HG02970 (cell line): ENCODE measurements around the gene CFAP298.

Experiments used
- ATAC-seq: cut with Tn5 transposase; IDR thresholded peaks from one replicate; pipeline ENCODE4 v1.9.1; 2021; ENCODE audit warnings: mild to moderate bottlenecking, moderate library complexity, moderate number of reproducible peaks; ENCODE audit not compliant: unreplicated experiment, low FRiP score

CFAP298 gene

DNA sequence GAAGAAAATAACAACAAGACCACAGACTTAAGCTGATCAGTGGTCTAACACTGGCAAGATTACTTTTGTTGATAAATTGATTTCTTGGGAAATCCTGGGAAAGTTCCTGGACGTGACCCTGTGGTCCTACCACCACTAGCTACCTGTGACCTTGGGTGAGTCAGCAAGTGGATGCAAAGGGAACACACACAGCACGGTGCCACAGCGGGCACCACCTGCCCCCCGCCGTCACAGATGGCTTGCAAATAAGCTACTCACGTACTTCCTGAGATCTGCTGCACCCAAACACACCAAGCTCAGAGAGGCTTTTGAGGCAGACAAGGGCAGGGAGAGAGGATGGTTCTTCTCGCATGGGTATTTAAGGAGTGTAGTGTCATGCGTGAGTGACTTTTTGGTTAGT is 12.7 kb downstream of the CFAP298 start:
- no peak for ATAC-seq

DNA sequence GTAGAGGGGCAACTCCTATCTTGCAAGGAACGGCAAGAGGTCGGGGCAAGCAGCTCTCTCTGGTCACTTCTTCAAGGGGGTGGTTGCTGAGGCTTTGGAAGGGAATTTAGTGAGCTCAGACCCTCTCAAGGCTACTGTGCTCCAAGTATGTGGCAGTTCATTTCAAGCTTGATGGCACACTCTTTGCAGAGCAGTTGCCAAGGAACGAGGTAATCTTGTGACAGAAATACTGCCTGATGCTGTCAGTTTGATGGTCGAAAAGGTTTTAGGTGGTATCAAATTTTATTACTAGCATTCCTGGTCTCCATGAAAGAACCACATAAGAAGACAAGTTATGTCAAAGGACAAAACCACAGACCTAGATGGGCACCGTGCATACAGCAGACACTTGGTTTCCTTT is 13.1 kb downstream of the CFAP298 start:
- no peak for ATAC-seq

DNA sequence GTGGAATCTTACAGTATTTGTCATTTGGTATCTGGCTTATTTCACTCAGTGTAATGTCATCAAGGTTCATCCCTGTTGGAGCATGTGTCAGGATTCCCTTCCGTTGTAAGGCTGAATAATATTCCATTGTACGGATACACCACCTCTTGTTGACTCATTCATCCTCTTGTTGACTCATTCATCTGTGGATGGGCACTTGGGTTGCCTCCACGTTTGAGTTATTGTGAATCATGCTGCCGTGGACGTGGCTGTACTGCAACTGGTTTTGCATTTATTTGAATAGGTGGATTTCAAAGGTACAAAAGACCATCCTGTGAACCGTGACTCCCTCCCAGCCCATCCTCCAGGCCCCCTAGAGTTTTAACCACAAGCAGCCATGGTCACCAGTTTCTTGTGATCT is 15.0 kb downstream of the CFAP298 start:
- no peak for ATAC-seq

DNA sequence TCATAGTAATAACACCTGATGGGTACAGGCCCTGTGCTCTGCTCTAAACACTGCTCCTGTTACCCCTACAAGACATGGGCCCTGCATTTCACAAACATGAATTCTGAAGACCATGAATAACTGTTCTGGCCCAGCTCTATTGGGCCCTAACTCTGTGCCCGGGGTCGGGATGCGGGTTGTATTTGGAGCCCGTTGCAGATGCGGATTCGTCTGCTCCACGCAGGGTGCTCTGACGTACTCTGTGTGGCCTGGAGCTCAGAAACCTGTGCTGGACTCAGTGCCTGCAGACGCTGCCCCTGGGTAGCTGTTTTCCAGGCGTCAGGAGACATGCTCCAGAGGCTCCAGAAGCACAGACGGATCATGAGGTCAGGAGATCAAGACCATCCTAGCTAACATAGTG is 16.7 kb downstream of the CFAP298 start:
- no peak for ATAC-seq

DNA sequence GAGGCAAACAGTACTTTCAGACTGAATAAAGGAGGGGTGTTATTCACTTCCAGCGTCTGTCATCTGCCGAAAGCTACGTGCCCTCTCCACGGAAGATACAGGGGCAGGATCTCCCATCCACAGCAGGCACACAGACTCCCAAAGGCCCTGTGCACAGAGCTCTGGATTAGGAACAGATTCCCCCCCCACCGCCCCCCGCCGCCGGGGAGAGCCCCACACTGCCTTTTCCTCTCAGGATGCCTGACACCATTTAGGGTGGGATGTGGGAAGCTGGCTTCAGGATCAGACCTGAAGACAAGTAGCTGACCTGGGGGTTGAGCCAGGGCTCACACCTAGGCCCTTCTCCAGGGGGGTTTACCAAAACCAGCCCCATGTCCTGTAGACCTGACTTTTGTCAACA is 18.5 kb downstream of the CFAP298 start:
- ATAC-seq = no peak

DNA sequence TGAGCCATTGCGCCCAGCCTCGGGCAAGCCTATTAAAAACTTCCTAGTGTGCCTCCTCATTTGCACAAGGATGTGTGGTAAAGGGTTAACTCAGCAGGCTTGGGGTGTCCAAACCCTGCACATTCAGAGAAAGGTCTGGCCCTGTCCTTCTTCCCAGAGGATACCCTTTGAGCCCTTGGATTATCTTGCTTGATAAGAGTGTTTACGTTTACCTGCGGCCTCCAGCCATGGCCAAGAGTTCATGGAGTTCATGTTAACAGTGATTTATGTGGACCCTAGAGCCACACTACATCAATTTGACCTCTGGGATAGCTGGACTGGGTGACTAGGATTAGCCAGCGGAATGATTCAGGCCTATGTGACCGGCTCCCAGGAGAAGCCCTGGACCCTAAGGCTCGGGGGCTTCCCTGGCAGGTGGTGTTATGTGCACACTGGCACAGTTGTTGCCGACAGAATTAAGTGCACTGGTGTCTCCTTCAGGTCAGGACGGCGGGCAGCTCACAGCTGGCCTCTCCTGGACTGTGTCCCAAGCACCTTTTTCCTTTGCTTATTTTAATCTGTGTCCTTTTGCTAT is 19.2 kb downstream of the CFAP298 start:
- no peak for ATAC-seq

DNA sequence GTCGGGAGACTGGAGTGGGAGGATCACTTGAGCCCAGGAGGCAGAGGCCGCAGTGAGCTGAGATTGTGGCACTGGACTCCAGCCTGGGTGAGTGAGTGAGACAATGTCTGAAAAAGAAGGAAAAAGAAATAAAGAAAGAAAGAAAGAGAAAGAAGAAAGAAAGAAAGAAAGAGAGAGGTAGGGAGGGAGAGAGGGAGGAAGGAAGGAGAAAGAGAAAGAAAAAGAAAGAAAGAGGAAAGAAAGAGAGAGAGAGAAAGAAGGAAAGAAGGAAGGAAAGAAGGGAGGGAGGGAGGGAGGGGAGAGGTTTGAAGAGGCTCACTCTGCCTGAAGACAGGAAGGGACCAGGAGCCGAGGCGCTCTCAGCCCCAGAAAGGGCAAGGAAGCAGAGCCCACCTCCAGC is 22.0 kb downstream of the CFAP298 start:
- no peak for ATAC-seq

DNA sequence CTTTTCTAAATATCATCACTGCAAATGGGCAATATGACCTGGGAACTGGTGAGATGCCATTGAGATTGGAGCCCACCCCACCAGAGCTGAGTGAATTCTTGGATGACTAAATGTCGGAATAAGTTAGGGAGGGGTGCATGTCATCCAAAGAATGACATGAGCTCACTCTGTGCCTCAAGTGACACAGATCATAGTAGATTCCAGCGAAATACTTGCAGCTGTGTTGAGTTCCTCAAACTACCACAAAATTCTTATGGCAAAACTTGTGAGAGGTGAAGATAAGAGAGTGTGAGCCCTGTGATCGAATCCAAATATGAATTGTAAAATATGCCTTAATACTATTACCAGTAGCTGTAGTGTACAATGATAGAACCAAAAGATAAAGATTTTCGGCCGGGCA is 24.5 kb downstream of the CFAP298 start:
- no peak for ATAC-seq

DNA sequence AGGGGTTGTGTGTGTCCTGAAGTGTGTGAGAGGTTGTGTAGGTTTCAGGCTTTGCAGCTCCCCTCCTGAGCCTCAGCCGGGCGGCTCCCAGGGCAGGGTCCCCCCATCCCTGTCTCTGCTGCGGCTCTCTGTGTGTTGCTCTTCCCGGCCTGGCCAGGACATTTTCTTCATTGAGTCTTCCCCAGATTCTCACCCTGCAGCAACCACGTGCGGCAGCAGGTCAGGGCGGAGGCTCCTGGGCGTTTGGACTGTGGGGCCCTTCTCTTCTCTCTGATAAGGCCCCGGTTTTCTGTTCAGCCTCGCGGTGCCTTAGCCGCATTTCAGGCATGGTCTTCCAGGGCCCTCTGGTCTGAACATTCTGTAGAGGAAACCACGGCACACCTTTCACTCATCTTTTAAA is 25.1 kb downstream of the CFAP298 start:
- ATAC-seq = no peak

DNA sequence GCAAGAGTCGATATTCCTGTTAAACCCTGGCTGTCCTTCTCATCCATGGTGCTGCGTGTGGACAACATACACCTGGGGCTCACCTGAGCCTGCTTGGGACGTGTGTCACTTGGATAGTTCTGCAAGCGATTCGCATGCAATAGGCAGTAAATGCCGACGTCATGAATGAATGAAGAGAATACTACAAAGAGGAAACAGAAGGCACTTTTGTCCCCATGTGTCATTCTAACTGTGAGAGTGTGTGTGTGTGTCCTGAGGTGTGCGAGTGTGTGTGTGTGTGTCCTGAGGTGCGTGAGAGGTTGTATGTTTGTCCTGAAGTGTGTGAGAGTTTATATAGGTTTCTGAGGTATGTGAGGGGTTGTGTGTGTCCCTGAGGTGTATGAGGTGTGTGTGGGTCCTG is 26.2 kb downstream of the CFAP298 start:
- no peak for ATAC-seq

DNA sequence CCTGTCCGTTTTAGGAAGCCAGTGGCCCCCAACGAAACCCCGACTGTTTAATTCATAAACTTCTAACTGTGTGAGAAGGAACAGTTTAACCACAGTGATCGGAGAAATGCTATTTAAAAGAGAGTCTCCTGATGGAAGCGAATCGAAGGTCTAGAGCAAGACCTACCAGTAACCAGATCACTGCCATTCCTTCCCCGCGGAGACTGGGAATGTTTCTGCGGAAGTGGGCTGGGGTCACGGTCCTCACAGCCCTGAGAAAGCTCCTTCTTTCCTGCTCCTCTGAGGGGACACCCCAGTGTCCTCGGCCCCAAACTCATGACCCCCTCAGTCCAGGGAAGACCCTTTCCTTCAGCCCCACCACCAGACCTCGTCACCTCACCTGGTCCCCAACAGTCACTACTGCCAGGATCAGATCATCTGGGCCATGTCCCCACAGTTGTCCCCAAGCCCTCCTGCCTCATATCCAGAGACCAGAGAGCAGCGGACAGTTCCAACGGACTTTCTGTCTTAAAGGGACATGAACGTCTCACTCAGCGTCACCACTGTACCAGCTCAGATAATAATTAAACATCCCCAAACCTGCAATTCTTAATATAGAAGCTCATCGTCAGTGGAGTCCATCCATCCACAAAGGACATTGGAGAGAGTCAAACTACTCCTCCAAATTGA is 27.0 kb downstream of the CFAP298 start, which contains the start of gene TCP10L:
TSS of gene TCP10L (minus strand) at position 482 of the 669 bp plus-strand sequence. CDS start 1,219 bp downstream, outside the sequence.
- ATAC-seq = no peak

DNA sequence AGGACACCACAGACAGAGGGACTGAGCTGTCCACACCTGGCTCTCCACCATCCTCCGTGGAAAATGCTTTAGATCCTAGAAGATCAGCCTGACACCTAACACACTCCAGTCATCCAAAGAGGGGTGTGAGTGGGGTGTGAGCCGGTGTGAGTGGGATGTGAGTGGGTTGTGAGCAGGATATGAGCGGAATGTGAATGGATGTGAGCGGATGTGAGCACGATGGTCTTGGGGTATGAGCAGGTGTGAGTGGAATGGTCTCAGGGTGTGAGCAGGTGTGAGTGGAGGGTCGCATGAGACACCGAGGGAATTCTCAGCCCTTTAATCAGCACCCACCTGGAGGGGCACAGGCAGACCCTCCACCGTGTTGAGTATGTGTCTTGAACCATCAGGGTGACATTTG is 27.7 kb downstream of the CFAP298 start:
- ATAC-seq = no peak

DNA sequence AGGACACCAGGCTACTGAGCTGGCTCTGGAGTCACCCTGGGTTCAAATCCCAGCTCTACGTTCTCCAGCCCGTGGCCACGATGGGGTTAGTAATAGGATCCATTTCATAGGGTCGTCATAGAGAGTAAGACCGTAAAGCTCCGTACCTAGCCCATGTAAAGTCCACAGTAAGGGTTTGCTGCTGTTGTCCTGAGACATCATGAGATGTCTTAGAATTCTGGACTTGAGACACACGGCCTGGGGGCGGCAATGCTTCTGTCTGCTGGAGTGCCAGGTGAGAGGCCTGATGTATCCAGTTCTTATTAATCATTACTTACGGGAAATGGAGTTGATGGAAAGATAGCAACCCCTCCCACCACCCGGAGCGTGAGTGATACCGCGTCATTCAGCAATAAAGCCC is 30.4 kb downstream of the CFAP298 start:
- ATAC-seq = no peak

DNA sequence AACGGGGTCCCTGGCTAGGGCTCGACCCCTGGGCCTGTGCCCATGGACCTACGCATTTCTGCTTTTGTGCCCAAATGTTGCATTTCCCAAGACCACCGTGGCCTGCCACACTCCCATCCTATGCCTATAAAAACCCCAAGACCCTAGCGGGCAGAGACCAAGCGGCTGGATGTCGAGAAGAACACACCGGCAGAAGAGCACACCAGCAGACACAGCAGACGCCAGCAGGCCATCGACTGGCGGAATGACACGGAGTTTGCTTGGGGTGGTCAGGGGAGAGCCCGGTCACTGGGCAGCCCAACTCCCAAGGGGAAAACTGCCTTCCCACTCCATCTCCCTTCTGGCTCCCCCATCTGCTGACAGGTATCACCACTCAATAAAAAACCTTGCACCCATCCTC is 31.2 kb downstream of the CFAP298 start:
- no peak for ATAC-seq

DNA sequence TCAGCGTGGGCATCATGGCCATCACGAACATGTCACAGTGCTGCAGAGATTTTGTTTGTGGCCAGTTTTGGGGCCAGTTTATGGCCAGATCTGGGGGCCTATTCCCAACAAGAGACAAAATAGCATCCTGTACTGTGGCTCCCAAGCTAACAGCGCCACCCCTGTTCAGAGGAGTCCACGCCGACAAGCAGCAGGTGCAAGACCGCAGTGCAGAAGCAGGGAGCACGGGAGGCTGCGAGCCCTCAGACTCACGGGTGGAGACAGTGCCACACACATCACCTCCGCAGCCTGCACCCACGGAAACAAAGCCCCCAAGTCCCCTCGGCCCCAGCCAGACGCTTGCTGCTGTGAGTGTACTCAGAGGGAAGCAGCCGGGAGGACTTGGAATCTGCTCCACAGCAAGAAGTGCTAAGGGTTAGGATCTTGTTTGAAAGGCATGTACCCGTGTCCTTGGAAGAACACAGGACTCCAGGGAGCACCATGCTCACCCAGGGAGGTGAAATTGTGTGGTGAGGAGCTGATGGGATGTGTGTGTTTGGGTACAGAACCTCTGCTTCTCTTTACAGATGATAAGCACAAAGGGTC is 34.0 kb downstream of the CFAP298 start:
- ATAC-seq = no peak

DNA sequence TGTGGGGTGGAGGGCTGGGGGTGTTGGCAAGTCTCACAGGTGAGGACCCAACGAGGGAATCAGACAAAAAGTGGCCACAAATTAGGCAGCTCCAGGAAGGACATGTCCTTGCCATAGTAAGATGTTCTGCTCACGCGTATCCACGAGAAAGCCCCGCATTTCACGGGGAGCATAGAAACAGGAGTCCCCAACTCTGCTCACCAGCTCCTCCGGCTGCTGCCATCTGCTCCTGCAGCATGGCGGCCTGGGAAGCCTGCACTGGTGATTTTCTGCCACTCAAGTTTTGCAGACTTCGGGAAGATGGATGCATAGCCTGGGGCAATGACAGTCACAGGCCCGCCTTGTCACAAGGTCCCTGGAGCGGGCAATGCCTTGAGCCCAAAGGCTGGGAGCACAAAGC is 36.2 kb downstream of the CFAP298 start:
- ATAC-seq = no peak

DNA sequence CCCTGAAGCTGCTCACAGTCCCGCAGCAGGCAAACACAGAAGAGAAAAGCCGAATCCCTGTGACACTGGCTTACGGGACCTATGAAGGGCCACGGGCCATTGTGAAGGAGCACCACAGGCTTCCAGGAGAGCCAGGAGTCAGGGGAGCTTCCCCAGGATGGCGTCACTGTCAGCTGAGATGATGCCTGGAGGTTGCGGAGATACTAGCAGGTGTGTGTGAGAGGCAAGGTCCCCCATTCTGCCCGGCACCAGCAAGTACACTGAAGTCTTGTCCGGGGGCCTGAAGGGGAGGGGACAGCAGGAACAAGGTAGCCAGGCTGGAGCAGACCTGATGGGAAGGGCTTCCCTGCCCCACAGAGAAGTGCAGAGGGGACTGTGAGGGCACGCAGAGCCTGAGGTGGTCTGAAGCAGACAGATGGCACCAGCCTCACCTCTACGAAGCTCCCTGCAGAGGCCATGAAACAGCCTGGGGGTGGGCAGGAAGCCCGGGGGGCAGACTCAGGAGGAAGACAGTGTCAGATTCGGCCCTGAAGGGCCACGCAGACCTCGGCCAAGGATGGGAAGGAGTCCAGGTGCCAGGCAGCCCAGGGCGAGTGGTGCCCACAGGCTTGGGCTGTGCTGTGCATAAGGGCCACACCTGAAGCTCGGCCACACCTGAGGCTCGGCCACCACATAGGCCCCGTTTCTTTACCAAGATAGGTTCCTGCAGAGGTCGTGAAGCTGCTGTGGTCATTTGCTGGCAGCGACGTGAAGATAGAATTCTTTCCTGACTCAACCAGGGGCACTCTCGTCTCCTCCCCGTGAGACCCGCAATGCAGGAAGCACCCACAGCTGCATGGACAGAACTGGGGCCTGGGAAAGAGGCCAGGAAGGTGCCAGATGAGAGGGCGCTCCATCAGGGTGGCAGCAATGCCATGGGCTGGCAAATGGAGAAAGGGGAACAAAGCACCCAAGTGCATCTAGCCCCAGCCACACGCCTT is 36.9 kb downstream of the CFAP298 start:
- ATAC-seq = no peak

DNA sequence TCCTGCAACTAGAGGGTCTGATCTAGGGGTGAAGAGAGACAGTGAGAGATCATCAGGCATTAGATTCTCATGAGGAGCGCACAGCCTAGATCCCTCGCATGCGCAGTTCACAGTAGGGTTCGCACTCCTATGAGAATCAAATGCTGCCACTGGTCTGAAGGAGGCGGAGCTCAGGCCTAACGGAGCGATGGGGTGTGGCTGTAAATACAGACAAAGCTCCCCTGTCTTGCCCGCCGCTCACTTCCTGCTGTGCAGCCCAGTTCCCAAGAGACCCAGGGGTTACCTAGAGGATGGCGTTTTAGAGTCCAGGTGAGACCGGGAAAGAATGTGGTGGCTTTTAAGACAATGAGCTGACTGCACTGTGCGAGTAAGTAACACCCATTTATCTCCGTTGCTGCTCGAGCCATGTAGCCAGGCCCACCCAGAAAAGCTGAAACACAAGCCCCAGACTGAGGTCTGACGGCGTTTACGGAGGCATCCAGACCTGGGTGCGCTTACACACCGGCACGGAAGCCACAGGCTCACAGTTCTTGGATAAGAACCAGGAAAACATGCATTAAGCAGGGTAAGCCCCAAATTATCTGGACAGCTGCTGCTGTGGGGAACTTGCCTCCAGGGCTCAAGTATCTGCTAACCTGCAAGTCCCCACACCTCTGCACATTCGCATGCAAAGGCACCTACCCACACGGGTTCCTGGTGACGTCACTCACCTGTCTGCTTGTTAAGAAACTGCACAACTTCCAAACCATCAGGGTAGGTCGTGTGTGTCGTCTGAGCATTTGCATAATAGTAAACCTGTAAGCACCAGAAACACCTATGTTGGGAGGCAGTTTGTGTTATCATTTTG is 39.4 kb downstream of the CFAP298 start:
- no peak for ATAC-seq

DNA sequence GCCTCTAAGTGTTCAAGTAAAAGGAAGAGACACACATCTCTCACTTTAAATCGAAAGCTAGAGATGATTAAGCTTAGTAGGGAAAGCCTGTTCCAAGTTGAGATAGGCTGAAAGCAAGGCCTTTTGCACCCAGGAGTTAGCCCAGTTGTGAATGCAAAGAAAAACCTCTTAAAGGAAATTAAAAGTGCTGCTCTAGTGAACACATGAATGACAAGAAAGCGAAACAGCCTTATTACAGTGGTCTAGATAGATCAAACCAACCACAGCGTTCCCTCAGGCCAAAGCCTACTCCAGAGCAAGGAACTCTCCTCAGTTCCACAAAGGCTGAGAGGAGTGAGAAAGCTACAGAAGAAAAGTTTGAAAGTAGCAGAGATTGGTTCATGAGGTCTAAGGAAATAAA is 41.7 kb downstream of the CFAP298 start:
- ATAC-seq = no peak
